Thoracic aorta (tissue), 2 donors: ENCODE measurements around the gene SFI1. TPM values are rescaled to one million over a fixed set of nuclear protein-coding genes. Genes with fewer than 3 reads are reported as not detected.
A peak's percentile ranks its signal among the peaks of the same experiment; 100 is the strongest.

ENCODE experiments used
- ATAC-seq: fragments of 150-250 bp; one replicate; pipeline ENCODE4 v1.8.0; 2017; ENCODE audit warnings: low read depth; ENCODE audit not compliant: insufficient number of reproducible peaks, low FRiP score
- DNase-seq: peaks from one replicate; pipeline ENCODE4 v3.0.0-alpha.2; 2020; ENCODE audit warnings: low spot score
- H3K27ac ChIP-seq, 2 donors: fragments of 200-600 bp; sonication (generic); 1 replicate in 1 of 2; 2 replicates in 1 of 2; pipeline ENCODE4 v1.5.1; 2016; ENCODE audit warnings: mild to moderate bottlenecking in 2 of 2, moderate library complexity in 2 of 2
- H3K27me3 ChIP-seq: fragments of 200-600 bp; sonication (generic); replicated peaks from 2 replicates; pipeline ENCODE4 v1.6.0; 2016; ENCODE audit warnings: mild to moderate bottlenecking; ENCODE audit not compliant: insufficient read depth
- H3K36me3 ChIP-seq: fragments of 200-600 bp; sonication (generic); one replicate; pipeline ENCODE4 v1.5.1; 2016
- H3K4me1 ChIP-seq, 2 donors: fragments of 200-600 bp; sonication (generic); 1 replicate in 1 of 2; 2 replicates in 1 of 2; pipeline versions ENCODE4 v1.5.1 to v1.6.0; 2016; ENCODE audit warnings: low read depth in 2 of 2, mild to moderate bottlenecking in 1 of 2; ENCODE audit not compliant: control insufficient read depth in 1 of 2
- H3K4me3 ChIP-seq: fragments of 200-600 bp; sonication (generic); 2 replicates; pipeline ENCODE4 v1.5.1; 2016; ENCODE audit warnings: mild to moderate bottlenecking
- H3K9me3 ChIP-seq: fragments of 200-600 bp; sonication (generic); 2 replicates; pipeline ENCODE4 v1.5.1; 2016
- CTCF ChIP-seq: fragments of 200-600 bp; sonication (generic); IDR thresholded peaks from one replicate; pipeline ENCODE4 v1.5.1; 2019; ENCODE audit warnings: antibody characterized with exemption
- total RNA-seq, 2 donors: library from RNA; depleted of rRNA; stranded (reverse); fragments of >200 nt; gene quantifications; one replicate each; pipeline versions ENCODE4 v1.1.0 to v1.2.3, GENCODE V29; 2016

SFI1 gene
- total RNA-seq, 2 donors from 2014 or later, result 25.0 to 59.9 TPM

GRCh38 chr22:31630331-31631329 is 134.3 kb downstream of the SFI1 start:
- no peak for TF ChIP-seq CTCF
- no peaks in the 10 kb centered on the region for H3K36me3 ChIP-seq
- peaks cover 13 to 36% of the 10 kb centered on the region in 2 donors for H3K4me1 ChIP-seq
- DNase-seq (peak; percentile 59), ATAC-seq (peak; percentile 5)
- H3K9me3 ChIP-seq, result no peaks in the 10 kb centered on the region
- peak overlapping the region; percentile 95 for H3K4me3 ChIP-seq
- peak overlapping the region; percentile 82 to 84 for H3K27ac ChIP-seq
- H3K27me3 ChIP-seq, result no peaks in the 10 kb centered on the region

- ATAC-seq (no peak), DNase-seq (no peak)
- Histone ChIP-seq H3K4me1 (peaks cover 11 to 28% of the 10 kb centered on the region in 2 donors), H3K36me3 (no peaks in the 10 kb centered on the region), H3K9me3 (no peaks in the 10 kb centered on the region), H3K4me3 (peak overlapping the region; percentile 95), H3K27me3 (no peaks in the 10 kb centered on the region), H3K27ac (peak overlapping the region; percentile 82 to 84)
- no peak for TF ChIP-seq CTCF
These were observed 135.1 kb downstream of the SFI1 start for GRCh38 chr22:31631436-31631835.

GRCh38 chr22:31635638-31636306 is 139.4 kb downstream of the SFI1 start:
- H3K27ac ChIP-seq, result no peak overlapping the region
- H3K9me3 ChIP-seq, result no peaks in the 10 kb centered on the region
- no peaks in the 10 kb centered on the region for H3K27me3 ChIP-seq
- H3K4me1 ChIP-seq, result peaks cover 13 to 23% of the 10 kb centered on the region in 2 donors
- ATAC-seq (no peak), DNase-seq (no peak)
- no peaks in the 10 kb centered on the region for H3K36me3 ChIP-seq
- H3K4me3 ChIP-seq, result no peak overlapping the region
- no peak for TF ChIP-seq CTCF

GRCh38 chr22:31637447-31637890 is 141.1 kb downstream of the SFI1 start:
- no peaks in the 10 kb centered on the region for H3K36me3 ChIP-seq
- DNase-seq (no peak), ATAC-seq (no peak)
- TF ChIP-seq CTCF, result no peak
- H3K9me3 ChIP-seq, result no peaks in the 10 kb centered on the region
- H3K4me1 ChIP-seq, result peaks cover 8 to 23% of the 10 kb centered on the region in 2 donors
- H3K27me3 ChIP-seq, result no peaks in the 10 kb centered on the region
- peak overlapping the region; percentile 59 for H3K4me3 ChIP-seq
- H3K27ac ChIP-seq, result peak overlapping the region; percentile 80 to 81
